A549 (cell line): Measurements from ENCODE around the gene EIF1B.

Source experiments
- CEBPB ChIP-seq, 2 experiments: fragments of >200 bp in 1 of 2; sonication (Bioruptor Twin) in 1 of 2; formaldehyde crosslinking in 1 of 2; IDR thresholded peaks; 2 replicates each; pipeline ENCODE4 v1.6.1; 2012 to 2016
- MAZ ChIP-seq: fragments of 150-350 bp; IDR thresholded peaks from 2 replicates; pipeline ENCODE4 v1.6.1; 2014; ENCODE audit warnings: antibody characterized with exemption, low read depth, low read length, borderline replicate concordance
- SREBF2 ChIP-seq: fragments of 450-650 bp; IDR thresholded peaks from 2 replicates; pipeline ENCODE4 v1.6.1; 2014; ENCODE audit warnings: mild to moderate bottlenecking, moderate library complexity
- ZC3H11A ChIP-seq: fragments of 450-650 bp; IDR thresholded peaks from 2 replicates; pipeline ENCODE4 v1.6.1; 2014; ENCODE audit warnings: antibody characterized with exemption, mild to moderate bottlenecking

GRCh38 chr3:40267937-40268724 is 41.4 kb upstream of the EIF1B start:
- TF ChIP-seq CEBPB (IDR thresholded peaks at IDR 0.05) (no peak), SREBF2 (no peak), MAZ (no peak), ZC3H11A (no peak)
